Limb (tissue), 2 donors: ENCODE results near the gene RAD51.

ENCODE experiments used
- DNase-seq, 2 donors: peaks; one replicate each; pipeline ENCODE4 v3.0.0-alpha.2; 2016; ENCODE audit errors: extremely low spot score in 2 of 2

Gene RAD51

GRCh38 chr15:40722354-40722753 is 27.4 kb downstream of the RAD51 start:
- no peak for DNase-seq

- DNase-seq: no peak
Measured at GRCh38 chr15:40722934-40723333, 28.0 kb downstream of the RAD51 start.

GRCh38 chr15:40723919-40724318 is 28.9 kb downstream of the RAD51 start:
- DNase-seq: no peak

- no peak for DNase-seq
Measured at GRCh38 chr15:40731034-40731433, 36.1 kb downstream of the RAD51 start.

GRCh38 chr15:40736575-40736974 is 41.6 kb downstream of the RAD51 start:
- DNase-seq: no peak

GRCh38 chr15:40737048-40737447 is 42.1 kb downstream of the RAD51 start:
- DNase-seq: no peak

GRCh38 chr15:40739047-40739446 is 44.1 kb downstream of the RAD51 start:
- no peak for DNase-seq

GRCh38 chr15:40739854-40740253 is 44.9 kb downstream of the RAD51 start:
- DNase-seq: no peak

- no peak for DNase-seq
Measured at GRCh38 chr15:40743485-40743901, 48.5 kb downstream of the RAD51 start.

GRCh38 chr15:40743921-40744814 is 49.2 kb downstream of the RAD51 start:
- no peak for DNase-seq

- DNase-seq: no peak
Measured at GRCh38 chr15:40744815-40745152, 49.8 kb downstream of the RAD51 start.

GRCh38 chr15:40746916-40747418 is 52.0 kb downstream of the RAD51 start:
- no peak for DNase-seq

- no peak for DNase-seq
Measured at GRCh38 chr15:40747685-40748631, 53.0 kb downstream of the RAD51 start.

- DNase-seq: no peak
Measured at GRCh38 chr15:40749151-40749630, 54.2 kb downstream of the RAD51 start.

- DNase-seq: no peak
Measured at GRCh38 chr15:40750885-40751284, 55.9 kb downstream of the RAD51 start.

GRCh38 chr15:40751745-40752144 is 56.8 kb downstream of the RAD51 start:
- no peak for DNase-seq

GRCh38 chr15:40754574-40754882 is 59.6 kb downstream of the RAD51 start:
- peak in 1 of 2 donors; percentile 48 for DNase-seq

- peak; percentile 96 to 97 for DNase-seq
Measured at GRCh38 chr15:40754883-40755811, 60.2 kb downstream of the RAD51 start, which contains the start of gene RMDN3. Gene RMDN3, minus strand, starts transcription at chr15:40755254. Its CDS starts 471 bp downstream, at chr15:40754783.

- DNase-seq: no peak
Measured at GRCh38 chr15:40755812-40756208, 60.8 kb downstream of the RAD51 start.

- DNase-seq: no peak
Measured at GRCh38 chr15:40756938-40757337, 62.0 kb downstream of the RAD51 start.

GRCh38 chr15:40759961-40760360 is 65.0 kb downstream of the RAD51 start:
- no peak for DNase-seq
